Neural cell (in vitro differentiated cells): ENCODE results near the gene POC5.

ENCODE experiments used
- POLR2AphosphoS5 ChIP-seq: IDR thresholded peaks from 2 replicates; pipeline ENCODE4 v1.6.1; 2012
- RAD21 ChIP-seq: fragments of 450-650 bp; conservative IDR thresholded peaks from 2 replicates; pipeline ENCODE4 v1.6.1; 2014; ENCODE audit warnings: antibody characterized with exemption, mild to moderate bottlenecking, moderate library complexity
- TAF1 ChIP-seq: IDR thresholded peaks from 2 replicates; pipeline ENCODE4 v1.6.1; 2012; ENCODE audit warnings: low read depth
- TF ChIP-seq, protein P1 (sequence below): fragments of 450-650 bp; IDR thresholded peaks from 2 replicates; pipeline ENCODE4 v1.5.1; 2014; ENCODE audit warnings: antibody characterized with exemption, mild to moderate bottlenecking, moderate library complexity; ENCODE audit not compliant: poor library complexity, severe bottlenecking
- TF ChIP-seq, protein P2 (sequence below): IDR thresholded peaks from 2 replicates; pipeline ENCODE4 v1.6.1; 2012; ENCODE audit warnings: borderline replicate concordance

DNA sequence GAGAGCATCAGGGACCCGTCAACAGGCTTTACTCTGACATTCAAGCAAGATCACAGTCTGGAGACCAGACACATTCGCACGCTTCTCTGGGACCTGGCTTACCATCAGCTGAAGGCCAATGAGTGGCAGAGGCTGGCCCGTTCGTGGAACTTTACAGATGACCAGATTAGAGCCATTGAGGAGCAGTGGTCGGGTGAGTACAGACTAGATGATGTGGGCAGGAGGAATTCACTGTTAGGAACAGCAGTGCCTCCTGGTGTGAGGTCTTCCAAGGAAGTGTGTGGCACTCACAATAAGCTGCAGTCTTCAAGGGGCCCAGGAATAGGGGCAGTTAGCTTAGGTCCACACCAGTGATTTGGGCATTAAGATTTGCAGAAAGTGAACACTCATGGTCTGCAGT lies 50.4 kb downstream of the POC5 start:
- TF ChIP-seq, protein P1, sequence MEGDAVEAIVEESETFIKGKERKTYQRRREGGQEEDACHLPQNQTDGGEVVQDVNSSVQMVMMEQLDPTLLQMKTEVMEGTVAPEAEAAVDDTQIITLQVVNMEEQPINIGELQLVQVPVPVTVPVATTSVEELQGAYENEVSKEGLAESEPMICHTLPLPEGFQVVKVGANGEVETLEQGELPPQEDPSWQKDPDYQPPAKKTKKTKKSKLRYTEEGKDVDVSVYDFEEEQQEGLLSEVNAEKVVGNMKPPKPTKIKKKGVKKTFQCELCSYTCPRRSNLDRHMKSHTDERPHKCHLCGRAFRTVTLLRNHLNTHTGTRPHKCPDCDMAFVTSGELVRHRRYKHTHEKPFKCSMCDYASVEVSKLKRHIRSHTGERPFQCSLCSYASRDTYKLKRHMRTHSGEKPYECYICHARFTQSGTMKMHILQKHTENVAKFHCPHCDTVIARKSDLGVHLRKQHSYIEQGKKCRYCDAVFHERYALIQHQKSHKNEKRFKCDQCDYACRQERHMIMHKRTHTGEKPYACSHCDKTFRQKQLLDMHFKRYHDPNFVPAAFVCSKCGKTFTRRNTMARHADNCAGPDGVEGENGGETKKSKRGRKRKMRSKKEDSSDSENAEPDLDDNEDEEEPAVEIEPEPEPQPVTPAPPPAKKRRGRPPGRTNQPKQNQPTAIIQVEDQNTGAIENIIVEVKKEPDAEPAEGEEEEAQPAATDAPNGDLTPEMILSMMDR: no peak
- TF ChIP-seq RAD21: no peak
- no peak for TF ChIP-seq POLR2AphosphoS5
- TF ChIP-seq TAF1: no peak
- TF ChIP-seq, protein P2, sequence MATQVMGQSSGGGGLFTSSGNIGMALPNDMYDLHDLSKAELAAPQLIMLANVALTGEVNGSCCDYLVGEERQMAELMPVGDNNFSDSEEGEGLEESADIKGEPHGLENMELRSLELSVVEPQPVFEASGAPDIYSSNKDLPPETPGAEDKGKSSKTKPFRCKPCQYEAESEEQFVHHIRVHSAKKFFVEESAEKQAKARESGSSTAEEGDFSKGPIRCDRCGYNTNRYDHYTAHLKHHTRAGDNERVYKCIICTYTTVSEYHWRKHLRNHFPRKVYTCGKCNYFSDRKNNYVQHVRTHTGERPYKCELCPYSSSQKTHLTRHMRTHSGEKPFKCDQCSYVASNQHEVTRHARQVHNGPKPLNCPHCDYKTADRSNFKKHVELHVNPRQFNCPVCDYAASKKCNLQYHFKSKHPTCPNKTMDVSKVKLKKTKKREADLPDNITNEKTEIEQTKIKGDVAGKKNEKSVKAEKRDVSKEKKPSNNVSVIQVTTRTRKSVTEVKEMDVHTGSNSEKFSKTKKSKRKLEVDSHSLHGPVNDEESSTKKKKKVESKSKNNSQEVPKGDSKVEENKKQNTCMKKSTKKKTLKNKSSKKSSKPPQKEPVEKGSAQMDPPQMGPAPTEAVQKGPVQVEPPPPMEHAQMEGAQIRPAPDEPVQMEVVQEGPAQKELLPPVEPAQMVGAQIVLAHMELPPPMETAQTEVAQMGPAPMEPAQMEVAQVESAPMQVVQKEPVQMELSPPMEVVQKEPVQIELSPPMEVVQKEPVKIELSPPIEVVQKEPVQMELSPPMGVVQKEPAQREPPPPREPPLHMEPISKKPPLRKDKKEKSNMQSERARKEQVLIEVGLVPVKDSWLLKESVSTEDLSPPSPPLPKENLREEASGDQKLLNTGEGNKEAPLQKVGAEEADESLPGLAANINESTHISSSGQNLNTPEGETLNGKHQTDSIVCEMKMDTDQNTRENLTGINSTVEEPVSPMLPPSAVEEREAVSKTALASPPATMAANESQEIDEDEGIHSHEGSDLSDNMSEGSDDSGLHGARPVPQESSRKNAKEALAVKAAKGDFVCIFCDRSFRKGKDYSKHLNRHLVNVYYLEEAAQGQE: no peak
